Measurements from ENCODE around the gene COL18A1.
"Not testable (repeated sequence)": the region's sequence is repeated elsewhere in the genome, so short reads cannot be mapped to it uniquely, and the experiment has no call there.

COL18A1 gene

GRCh38 chr21:45442686-45443594, 38.0 kb downstream of the COL18A1 start:
- DNase-seq, result not testable (repeated sequence)

GRCh38 chr21:45443595-45444181, 38.7 kb downstream of the COL18A1 start:
- DNase-seq, result no peak

GRCh38 chr21:45444385-45444784, 39.4 kb downstream of the COL18A1 start:
- no peak for DNase-seq

- no peak for DNase-seq
Observed at GRCh38 chr21:45445369-45445768, 40.4 kb downstream of the COL18A1 start.

GRCh38 chr21:45447821-45448220, 42.9 kb downstream of the COL18A1 start:
- DNase-seq, result no peak

GRCh38 chr21:45448283-45448809, 43.4 kb downstream of the COL18A1 start:
- DNase-seq, result no peak

GRCh38 chr21:45448810-45449657, 44.1 kb downstream of the COL18A1 start:
- DNase-seq, result no peak

GRCh38 chr21:45449658-45450422, 44.9 kb downstream of the COL18A1 start:
- DNase-seq, result no peak

- no peak for DNase-seq
Observed at GRCh38 chr21:45450423-45451090, 45.6 kb downstream of the COL18A1 start.

GRCh38 chr21:45451091-45451740, 46.3 kb downstream of the COL18A1 start:
- no peak for DNase-seq

GRCh38 chr21:45451771-45452182, 46.8 kb downstream of the COL18A1 start:
- no peak for DNase-seq

GRCh38 chr21:45452696-45453307, 47.8 kb downstream of the COL18A1 start:
- DNase-seq, result no peak

- no peak for DNase-seq
Observed at GRCh38 chr21:45453308-45453950, 48.5 kb downstream of the COL18A1 start.

GRCh38 chr21:45454060-45454925, 49.3 kb downstream of the COL18A1 start:
- DNase-seq, result no peak

- DNase-seq, result no peak
Observed at GRCh38 chr21:45454926-45455673, 50.1 kb downstream of the COL18A1 start.

GRCh38 chr21:45455674-45456583, 51.0 kb downstream of the COL18A1 start:
- no peak for DNase-seq

- DNase-seq, result no peak
Observed at GRCh38 chr21:45456584-45457160, 51.7 kb downstream of the COL18A1 start.
